ENCODE results near the gene SYNPO2.

SYNPO2 gene

GRCh38 chr4:119070301-119070700 lies 181.6 kb downstream of the SYNPO2 start:
- no peak overlapping the region for H3K4me3 ChIP-seq (ENCODE audit: control insufficient read depth, low read depth, low read length)
- TF ChIP-seq CTCF (conservative IDR thresholded peaks at IDR 0.05; ENCODE audit: control insufficient read depth, insufficient read depth, low read depth, low read length): no peak
- no peak for DNase-seq (ENCODE audit: low read depth)

- no peak overlapping the region for H3K4me3 ChIP-seq (ENCODE audit: control insufficient read depth, low read depth, low read length)
- DNase-seq (ENCODE audit: low read depth): peak; percentile 48
- no peak for TF ChIP-seq CTCF (conservative IDR thresholded peaks at IDR 0.05; ENCODE audit: control insufficient read depth, insufficient read depth, low read depth, low read length)
These were observed 192.3 kb downstream of the SYNPO2 start for GRCh38 chr4:119080721-119081541.

GRCh38 chr4:119081542-119081859 lies 192.8 kb downstream of the SYNPO2 start:
- H3K4me3 ChIP-seq (ENCODE audit: control insufficient read depth, low read depth, low read length): no peak overlapping the region
- DNase-seq (ENCODE audit: low read depth): no peak
- no peak for TF ChIP-seq CTCF (conservative IDR thresholded peaks at IDR 0.05; ENCODE audit: control insufficient read depth, insufficient read depth, low read depth, low read length)

GRCh38 chr4:119081943-119082342 lies 193.3 kb downstream of the SYNPO2 start:
- H3K4me3 ChIP-seq (ENCODE audit: control insufficient read depth, low read depth, low read length): no peak overlapping the region
- no peak for TF ChIP-seq CTCF (conservative IDR thresholded peaks at IDR 0.05; ENCODE audit: control insufficient read depth, insufficient read depth, low read depth, low read length)
- no peak for DNase-seq (ENCODE audit: low read depth)

- H3K4me3 ChIP-seq (ENCODE audit: control insufficient read depth, low read depth, low read length): no peak overlapping the region
- no peak for DNase-seq (ENCODE audit: low read depth)
- no peak for TF ChIP-seq CTCF (conservative IDR thresholded peaks at IDR 0.05; ENCODE audit: control insufficient read depth, insufficient read depth, low read depth, low read length)
These were observed 194.0 kb downstream of the SYNPO2 start for GRCh38 chr4:119082661-119083060.

- no peak overlapping the region for H3K4me3 ChIP-seq (ENCODE audit: control insufficient read depth, low read depth, low read length)
- no peak for DNase-seq (ENCODE audit: low read depth)
- no peak for TF ChIP-seq CTCF (conservative IDR thresholded peaks at IDR 0.05; ENCODE audit: control insufficient read depth, insufficient read depth, low read depth, low read length)
These were observed 195.9 kb downstream of the SYNPO2 start for GRCh38 chr4:119084513-119084912.

Measured in fibroblast of mammary gland (primary cell).